Sigmoid colon (tissue), 4 donors: Measurements from ENCODE around the gene NPBWR2.

Source experiments
- EP300 ChIP-seq, 4 donors: sonication (generic); formaldehyde crosslinking; IDR thresholded peaks; one replicate each; pipeline ENCODE4 v1.6.1; 2017; ENCODE audit warnings: antibody characterized with exemption in 4 of 4
- POLR2A ChIP-seq, 2 donors: fragments of 450-650 bp; IDR thresholded peaks; one replicate each; pipeline ENCODE4 v1.6.1; 2016; ENCODE audit warnings: antibody characterized with exemption in 2 of 2, mild to moderate bottlenecking in 2 of 2, moderate library complexity in 2 of 2
- POLR2AphosphoS5 ChIP-seq, 4 donors: sonication (generic); formaldehyde crosslinking; IDR thresholded peaks; one replicate each; pipeline ENCODE4 v1.6.1; 2017; ENCODE audit warnings: antibody characterized with exemption in 4 of 4
- TF ChIP-seq, protein P1 (sequence below), 4 experiments: fragments of 450-650 bp in 3 of 4; fragments of 200-600 bp in 1 of 4; IDR thresholded peaks; one replicate each; pipeline ENCODE4 v1.5.1; 2016 to 2019; ENCODE audit warnings: antibody characterized with exemption in 4 of 4, mild to moderate bottlenecking in 3 of 4, moderate library complexity in 2 of 4

DNA sequence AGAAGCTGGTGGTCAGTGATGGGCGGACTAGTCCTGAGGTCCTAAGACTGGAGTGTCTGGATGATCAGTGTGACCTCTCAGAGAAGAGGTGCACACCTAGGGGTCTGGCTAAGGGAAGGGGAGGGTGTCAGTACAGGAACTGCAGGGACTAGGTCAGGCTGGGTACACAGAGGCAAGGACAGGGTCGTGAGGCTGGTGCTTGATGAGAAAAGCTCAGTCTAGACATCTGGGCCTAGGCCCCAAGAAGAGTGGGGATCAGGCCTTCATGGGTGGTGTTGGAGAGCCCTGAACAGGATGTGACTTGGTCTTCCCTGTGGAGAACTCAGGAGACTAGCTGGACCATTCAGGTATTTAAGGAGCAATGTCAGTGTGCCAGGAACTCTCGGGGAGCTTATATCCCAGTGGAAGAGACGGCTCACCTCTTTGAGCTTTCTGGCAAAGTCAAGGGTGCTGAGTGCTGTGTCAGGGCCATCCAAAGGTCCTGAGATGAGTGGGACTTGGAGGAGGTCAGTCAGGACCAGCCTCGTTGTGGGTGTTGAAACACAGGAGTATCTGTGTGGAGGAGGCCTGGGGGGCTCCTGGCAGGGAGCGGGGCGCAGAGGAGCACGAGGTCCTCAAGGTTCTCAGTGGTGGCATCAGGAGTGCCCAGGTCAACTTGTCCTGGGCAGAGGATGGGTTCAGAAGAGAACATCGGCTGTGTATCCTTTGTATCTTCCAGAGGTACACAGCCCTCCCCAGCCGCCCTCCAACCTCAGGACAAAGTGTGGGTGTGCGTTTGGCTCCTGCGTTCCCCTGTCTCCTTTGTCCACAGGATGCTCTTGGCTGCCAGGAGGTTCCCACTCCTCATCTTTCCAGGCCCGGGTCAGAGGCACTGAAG lies 43.6 kb upstream of the NPBWR2 start:
- TF ChIP-seq, protein P1, sequence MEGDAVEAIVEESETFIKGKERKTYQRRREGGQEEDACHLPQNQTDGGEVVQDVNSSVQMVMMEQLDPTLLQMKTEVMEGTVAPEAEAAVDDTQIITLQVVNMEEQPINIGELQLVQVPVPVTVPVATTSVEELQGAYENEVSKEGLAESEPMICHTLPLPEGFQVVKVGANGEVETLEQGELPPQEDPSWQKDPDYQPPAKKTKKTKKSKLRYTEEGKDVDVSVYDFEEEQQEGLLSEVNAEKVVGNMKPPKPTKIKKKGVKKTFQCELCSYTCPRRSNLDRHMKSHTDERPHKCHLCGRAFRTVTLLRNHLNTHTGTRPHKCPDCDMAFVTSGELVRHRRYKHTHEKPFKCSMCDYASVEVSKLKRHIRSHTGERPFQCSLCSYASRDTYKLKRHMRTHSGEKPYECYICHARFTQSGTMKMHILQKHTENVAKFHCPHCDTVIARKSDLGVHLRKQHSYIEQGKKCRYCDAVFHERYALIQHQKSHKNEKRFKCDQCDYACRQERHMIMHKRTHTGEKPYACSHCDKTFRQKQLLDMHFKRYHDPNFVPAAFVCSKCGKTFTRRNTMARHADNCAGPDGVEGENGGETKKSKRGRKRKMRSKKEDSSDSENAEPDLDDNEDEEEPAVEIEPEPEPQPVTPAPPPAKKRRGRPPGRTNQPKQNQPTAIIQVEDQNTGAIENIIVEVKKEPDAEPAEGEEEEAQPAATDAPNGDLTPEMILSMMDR (IDR thresholded peaks at IDR 0.05): no peak
- no peak for TF ChIP-seq POLR2A (IDR thresholded peaks at IDR 0.05)
- no peak for TF ChIP-seq EP300 (IDR thresholded peaks at IDR 0.05)
- TF ChIP-seq POLR2AphosphoS5 (IDR thresholded peaks at IDR 0.05): no peak
